GM19452 (cell line): ENCODE measurements around the gene SUPV3L1.

Source experiments
- ATAC-seq: cut with Tn5 transposase; IDR thresholded peaks from one replicate; pipeline ENCODE4 v1.9.1; 2021; ENCODE audit not compliant: unreplicated experiment

SUPV3L1 gene

GRCh38 chr10:69201045-69201444 lies 21.0 kb downstream of the SUPV3L1 start:
- ATAC-seq: no peak

GRCh38 chr10:69202332-69202731 lies 22.3 kb downstream of the SUPV3L1 start:
- ATAC-seq: no peak

GRCh38 chr10:69208761-69209160 lies 28.7 kb downstream of the SUPV3L1 start:
- no peak for ATAC-seq

GRCh38 chr10:69209787-69210484 lies 29.9 kb downstream of the SUPV3L1 start:
- ATAC-seq: no peak

- no peak for ATAC-seq
These were observed 31.1 kb downstream of the SUPV3L1 start for GRCh38 chr10:69211104-69211503.

- ATAC-seq: no peak
These were observed 31.5 kb downstream of the SUPV3L1 start for GRCh38 chr10:69211524-69211923.

GRCh38 chr10:69213591-69214311 lies 33.7 kb downstream of the SUPV3L1 start:
- ATAC-seq: no peak

GRCh38 chr10:69214666-69215131 lies 34.7 kb downstream of the SUPV3L1 start:
- no peak for ATAC-seq

- ATAC-seq: no peak
These were observed 35.6 kb downstream of the SUPV3L1 start for GRCh38 chr10:69215405-69216171.

- ATAC-seq: no peak
These were observed 36.6 kb downstream of the SUPV3L1 start for GRCh38 chr10:69216577-69217118.

- no peak for ATAC-seq
These were observed 37.2 kb downstream of the SUPV3L1 start for GRCh38 chr10:69217119-69217754.

GRCh38 chr10:69218831-69219230 lies 38.8 kb downstream of the SUPV3L1 start:
- ATAC-seq: no peak

- ATAC-seq: no peak
These were observed 40.0 kb downstream of the SUPV3L1 start, which contains the start of gene HKDC1 for GRCh38 chr10:69220041-69220451. Gene HKDC1, plus strand, starts transcription at chr10:69220332. Its CDS starts 104 bp downstream, at chr10:69220436.

- ATAC-seq: no peak
These were observed 40.5 kb downstream of the SUPV3L1 start for GRCh38 chr10:69220507-69220906.

- peak; percentile 94 for ATAC-seq
These were observed 42.4 kb downstream of the SUPV3L1 start for GRCh38 chr10:69222157-69223027.

- ATAC-seq: peak; percentile 24
These were observed 43.0 kb downstream of the SUPV3L1 start for GRCh38 chr10:69223028-69223342.

GRCh38 chr10:69224862-69225657 lies 45.0 kb downstream of the SUPV3L1 start:
- no peak for ATAC-seq

- no peak for ATAC-seq
These were observed 45.6 kb downstream of the SUPV3L1 start for GRCh38 chr10:69225681-69226080.

- ATAC-seq: no peak
These were observed 47.0 kb downstream of the SUPV3L1 start for GRCh38 chr10:69226919-69227450.
